Renal pelvis (tissue), 4 donors: ENCODE data around the gene BNC1. TPM values are rescaled to one million over a fixed set of nuclear protein-coding genes. Genes with fewer than 3 reads are reported as not detected.
A peak's percentile ranks its signal among the peaks of the same experiment; 100 is the strongest.
"Not testable (repeated sequence)": the region's sequence is repeated elsewhere in the genome, so short reads cannot be mapped to it uniquely, and the experiment has no call there.

ENCODE experiments used
- DNase-seq: peaks from one replicate; pipeline ENCODE4 v3.0.0-alpha.2; 2013
- polyA plus RNA-seq, 3 donors: library from polyadenylated mRNA; unstranded; fragments of 120-200 nt; gene quantifications; one replicate each; pipeline ENCODE4 v1.2.1, GENCODE V29; 2013; ENCODE audit not compliant: insufficient read length in 3 of 3

BNC1 gene
- polyA plus RNA-seq, 3 donors: 0.17 to 0.26 (median 0.21) TPM

GRCh38 chr15:83248151-83249029 is 36.1 kb downstream of the BNC1 start:
- peak; percentile 71 for DNase-seq

DNA sequence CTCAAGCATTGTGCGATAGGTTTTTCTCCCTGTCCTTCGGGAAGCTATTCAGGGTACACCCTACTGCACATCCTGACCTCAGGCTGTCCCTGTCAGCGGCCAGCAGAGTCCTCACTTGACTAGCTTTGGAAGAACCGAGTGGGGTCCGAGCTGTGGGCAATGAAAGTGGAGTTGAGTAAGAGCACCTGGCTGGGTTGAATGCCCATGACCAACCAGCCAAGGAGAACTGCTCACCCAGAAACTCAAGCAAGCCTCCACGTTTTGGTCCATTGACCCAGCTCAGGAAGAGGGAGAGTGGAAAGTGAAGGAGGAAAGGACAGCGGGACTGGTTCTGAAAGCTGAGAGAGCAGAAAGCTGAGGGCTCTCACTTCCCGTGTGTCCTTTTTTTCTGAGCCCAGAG is 40.8 kb downstream of the BNC1 start:
- DNase-seq: no peak

DNA sequence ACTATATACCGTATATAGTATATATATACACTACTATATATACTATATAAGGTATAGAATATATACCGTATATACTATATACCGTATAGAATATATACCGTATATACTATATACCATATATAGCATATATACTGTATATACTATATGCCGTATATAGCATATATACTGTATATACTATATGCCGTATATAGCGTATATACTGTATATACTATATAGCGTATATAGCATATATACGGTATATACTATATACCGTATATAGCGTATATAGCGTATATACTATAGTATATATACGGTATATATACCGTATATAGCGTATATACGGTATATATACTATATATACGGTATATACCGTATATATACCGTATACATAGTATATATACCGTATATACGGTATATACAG is 54.2 kb downstream of the BNC1 start:
- DNase-seq: no peak

DNA sequence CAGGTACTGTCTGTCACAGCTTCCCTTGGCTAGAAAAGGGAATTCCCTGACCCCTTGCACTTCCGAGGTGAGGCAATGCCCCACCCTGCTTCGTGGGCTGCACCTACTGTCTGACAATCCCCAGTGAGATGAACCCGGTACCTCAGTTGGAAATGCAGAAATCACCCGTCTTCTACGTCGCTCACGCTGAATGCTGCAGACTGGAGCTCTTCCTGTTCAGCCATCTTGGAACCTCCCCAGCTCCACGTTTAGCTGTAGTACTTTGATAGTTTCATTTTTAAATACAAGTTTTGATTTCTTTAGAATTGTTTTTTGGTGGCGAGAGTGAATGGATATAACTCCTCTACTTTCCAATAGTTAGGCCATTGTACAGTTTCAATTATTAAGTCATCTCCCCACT is 59.0 kb downstream of the BNC1 start:
- DNase-seq: no peak

DNA sequence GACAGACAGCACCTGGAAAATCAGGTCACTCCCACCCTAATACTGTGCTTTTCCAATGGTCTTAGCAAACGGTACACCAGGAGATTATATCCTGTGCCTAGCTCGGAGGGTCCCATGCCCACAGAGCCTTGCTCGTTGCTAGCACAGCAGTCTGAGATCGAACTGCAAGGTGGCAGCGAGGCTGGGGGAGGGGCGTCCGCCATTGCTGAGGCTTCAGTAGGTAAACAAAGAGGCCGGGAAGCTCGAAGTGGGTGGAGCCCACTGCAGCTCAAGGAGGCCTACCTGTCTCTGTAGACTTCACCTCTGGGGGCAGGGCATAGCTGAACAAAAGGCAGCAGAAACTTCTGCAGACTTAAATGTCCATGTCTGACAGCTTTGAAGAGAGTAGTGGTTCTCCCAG is 62.7 kb downstream of the BNC1 start:
- DNase-seq: not testable (repeated sequence)

DNA sequence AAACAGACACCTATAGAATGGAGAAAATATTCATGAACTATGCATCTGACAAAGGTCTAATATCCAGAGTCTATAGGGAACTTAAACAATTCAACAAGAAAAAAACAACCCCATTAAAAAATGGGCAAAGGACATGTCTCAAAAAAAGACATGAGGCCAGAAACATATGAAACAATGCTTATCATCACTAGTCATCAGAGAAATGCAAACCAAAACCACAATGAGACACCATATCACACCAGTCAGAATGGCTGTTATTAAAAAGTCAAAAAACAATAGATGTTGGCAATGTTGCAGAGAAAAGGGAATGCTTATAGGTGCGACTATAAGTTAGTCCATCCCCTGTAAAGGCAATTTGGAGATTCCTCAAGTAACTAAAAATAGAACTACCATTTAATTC is 65.4 kb downstream of the BNC1 start:
- no peak for DNase-seq

DNA sequence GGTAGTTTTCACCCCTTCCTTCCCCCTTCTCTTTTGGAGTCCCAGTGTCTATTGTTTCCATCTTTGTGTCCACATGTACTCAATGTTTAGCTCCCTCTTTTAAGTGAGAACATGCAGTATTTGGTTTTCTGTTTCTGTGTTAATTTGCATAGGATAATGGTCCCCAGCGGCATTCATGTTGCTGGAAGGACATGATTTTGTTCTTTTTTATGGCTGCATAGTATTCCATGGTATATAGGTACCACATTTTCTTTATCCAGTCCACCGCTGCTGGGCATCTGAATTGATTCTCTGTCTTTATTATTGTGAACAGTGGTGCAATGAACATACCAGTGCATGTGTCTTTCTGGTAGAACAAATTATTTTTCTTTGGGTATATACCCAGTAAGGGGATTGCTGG is 69.2 kb downstream of the BNC1 start:
- DNase-seq: no peak

GRCh38 chr15:83210619-83211018 is 73.8 kb downstream of the BNC1 start:
- DNase-seq: no peak

DNA sequence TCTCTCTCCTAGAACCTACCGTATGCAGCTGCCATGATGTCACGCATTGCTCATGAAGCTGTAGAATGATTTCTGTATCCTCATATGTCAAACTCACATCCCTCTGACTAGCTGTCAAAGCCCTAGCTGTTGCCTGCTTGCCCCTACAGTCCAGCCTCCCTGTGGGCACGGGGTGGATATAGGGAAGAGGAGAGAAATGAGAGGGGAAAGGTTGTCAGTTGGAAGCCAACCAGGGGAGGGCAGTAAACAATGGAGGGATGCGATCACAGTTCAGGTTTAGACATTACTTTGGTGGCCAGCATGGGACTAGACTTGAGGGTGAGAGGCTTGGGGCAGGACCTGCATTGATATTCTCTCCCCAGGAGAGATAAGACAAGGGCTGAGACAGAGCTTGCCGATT is 75.1 kb downstream of the BNC1 start:
- DNase-seq: no peak

GRCh38 chr15:83208367-83208661 is 76.2 kb downstream of the BNC1 start:
- DNase-seq: no peak

GRCh38 chr15:83207660-83208366 is 76.7 kb downstream of the BNC1 start, which contains the start of gene HDGFL3:
HDGFL3 (minus strand) TSS chr15:83207823; CDS start chr15:83207414, 409 bp downstream.
- DNase-seq: peak; percentile 76

DNA sequence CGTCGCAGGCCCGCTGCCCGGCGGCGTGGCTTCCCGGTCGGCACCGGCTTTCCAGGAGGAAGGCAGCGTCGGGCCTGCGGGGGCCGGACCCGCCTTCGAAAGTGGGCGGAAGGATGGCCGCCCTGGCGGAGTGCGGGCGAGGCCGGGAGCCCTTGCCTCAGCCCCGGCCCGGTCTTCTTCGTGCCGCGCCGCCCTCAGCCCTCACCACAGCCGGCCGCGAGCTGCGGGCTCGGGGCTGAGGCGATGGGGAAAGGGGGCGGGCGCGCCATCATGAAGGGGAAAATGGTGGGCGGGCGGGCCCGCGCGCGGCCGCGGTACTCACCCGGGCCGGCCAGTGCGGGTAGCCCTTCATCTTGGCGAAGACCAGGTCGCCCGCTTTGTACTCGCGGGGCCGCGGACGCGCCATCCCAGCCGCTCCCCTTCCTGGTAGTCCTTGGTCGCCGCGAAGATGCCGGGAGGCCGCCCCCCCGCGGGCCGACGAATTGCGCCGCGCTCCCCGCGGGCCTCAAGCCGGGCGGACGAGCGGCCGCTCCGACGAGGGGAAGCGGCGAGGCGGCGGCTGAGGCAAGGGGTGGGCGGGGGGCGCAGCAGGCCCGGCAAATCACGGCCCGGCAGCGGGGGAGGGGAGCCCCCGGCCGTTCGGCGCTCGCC is 77.3 kb downstream of the BNC1 start:
- DNase-seq: peak; percentile 57

- no peak for DNase-seq
These were observed 77.9 kb downstream of the BNC1 start for GRCh38 chr15:83206526-83207008.

Other genes starting within 250 kb of the BNC1 start
- gene BTBD1, start 217.4 kb downstream of the BNC1 start, polyA plus RNA-seq: 10 to 100 TPM; 60.2 to 65.3 (median 62.6) TPM
- gene TM6SF1, start 177.0 kb downstream of the BNC1 start, polyA plus RNA-seq: 1 to 10 TPM; 2.0 to 2.6 (median 2.6) TPM
- gene HDGFL3, start 76.8 kb downstream of the BNC1 start, polyA plus RNA-seq: 10 to 100 TPM; 77.1 to 95.1 (median 81.2) TPM
- 10 to 100 TPM; 10.3 to 10.7 (median 10.4) TPM for gene SH3GL3, start 162.7 kb upstream of the BNC1 start, polyA plus RNA-seq